Superior temporal gyrus (tissue), 1 donor: ENCODE results near the gene GALNT18.
"Not testable (repeated sequence)": the region's sequence is repeated elsewhere in the genome, so short reads cannot be mapped to it uniquely, and the experiment has no call there.

ENCODE experiments used
- DNase-seq: peaks from one replicate; pipeline ENCODE4 v3.0.0-alpha.2; 2016; ENCODE audit errors: extremely low spot score

GALNT18 gene

DNA sequence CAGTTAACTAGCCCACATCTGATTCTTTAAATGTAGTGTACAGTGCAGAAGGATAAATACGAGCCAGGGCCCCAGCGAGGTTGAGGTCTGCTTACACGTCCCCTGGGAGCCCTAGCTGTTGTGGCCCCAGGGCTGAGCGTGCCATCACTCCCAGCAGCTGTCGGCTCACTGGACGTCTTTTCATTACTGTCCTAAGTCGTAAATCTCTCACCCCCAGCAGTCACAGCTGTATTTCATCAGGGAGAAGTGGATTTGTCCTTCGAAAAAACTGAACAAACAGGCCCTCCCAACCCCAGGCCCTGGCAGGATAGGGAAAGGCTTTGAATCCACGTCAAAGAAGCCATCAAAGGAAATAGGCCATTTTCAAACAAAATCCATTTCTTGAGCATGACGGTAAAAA is 158.4 kb downstream of the GALNT18 start:
- no peak for DNase-seq

DNA sequence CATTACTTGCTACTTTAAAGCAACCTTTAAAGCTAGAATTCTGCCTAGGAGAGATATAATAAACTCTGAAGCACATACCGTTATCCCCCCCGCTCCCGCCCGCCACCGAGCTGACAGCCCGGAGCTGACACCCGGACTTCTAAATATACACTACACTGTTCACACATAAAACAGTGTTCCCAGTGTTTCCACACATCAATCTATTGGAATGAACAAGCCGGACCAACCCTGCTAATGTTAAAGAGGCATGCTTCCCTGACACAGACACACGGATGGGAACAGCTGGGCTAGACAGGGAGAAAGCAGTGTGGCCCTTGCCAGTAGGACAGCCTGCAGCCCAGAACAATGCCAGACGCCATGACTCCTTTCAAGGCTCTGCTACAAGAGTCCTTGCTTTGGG is 160.3 kb downstream of the GALNT18 start:
- DNase-seq = peak; percentile 66

DNA sequence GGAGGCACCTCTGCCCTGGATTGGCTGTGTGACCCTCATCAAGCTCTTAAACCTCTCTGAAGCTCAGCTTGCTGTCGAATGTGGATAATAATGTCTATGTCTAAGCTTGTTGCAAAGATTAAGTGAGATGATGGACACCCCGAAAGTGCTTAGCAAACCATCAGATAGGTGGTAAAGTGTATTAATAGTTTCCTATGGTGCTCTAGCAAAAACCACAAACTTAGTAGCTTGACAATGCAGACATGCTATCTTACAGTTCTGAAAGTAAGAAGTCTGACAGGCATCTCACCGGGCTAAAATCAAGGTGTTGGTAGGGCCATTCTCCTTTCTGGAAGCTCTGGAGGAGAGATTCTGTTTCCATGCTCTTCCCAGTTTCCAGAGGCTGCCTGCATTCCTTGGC is 162.2 kb downstream of the GALNT18 start:
- no peak for DNase-seq

DNA sequence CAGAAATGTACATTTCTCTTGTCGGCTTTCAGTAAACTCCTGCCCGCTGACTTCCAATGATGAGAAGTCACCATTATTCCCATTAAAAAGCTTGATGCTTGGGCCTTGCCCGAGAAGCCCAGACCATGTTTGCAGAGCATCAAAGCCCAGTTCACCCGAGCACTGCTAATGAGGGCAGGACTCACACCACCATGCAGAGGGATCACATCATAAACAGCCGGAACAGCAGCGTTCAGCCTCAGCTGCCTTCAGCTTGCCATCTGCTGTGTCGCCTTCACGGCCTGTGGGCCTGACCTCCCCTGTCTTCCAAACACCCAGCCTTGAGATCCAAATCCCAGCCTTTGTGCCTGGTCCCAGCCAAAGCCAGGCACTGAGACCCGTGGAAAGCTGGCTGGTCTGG is 163.3 kb downstream of the GALNT18 start:
- no peak for DNase-seq

DNA sequence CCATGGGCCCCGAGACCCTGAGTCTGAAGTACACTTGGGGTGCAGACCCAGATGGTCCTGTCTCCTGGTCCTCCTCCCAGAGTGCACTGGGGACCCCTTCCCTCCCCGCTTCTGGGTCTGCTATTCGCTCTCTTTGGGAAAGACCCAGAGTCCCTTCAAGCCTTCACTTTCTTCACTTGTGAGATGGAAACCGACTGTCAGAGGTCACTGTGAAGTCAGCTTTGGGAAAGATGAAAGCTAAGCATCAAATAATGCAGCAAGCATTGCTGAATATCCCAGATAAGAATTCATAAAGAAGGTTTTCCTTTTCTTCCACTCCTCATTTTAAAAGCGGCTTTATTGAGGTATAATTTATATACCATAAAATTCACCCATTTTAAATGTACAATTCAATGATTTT is 163.8 kb downstream of the GALNT18 start:
- DNase-seq = no peak

DNA sequence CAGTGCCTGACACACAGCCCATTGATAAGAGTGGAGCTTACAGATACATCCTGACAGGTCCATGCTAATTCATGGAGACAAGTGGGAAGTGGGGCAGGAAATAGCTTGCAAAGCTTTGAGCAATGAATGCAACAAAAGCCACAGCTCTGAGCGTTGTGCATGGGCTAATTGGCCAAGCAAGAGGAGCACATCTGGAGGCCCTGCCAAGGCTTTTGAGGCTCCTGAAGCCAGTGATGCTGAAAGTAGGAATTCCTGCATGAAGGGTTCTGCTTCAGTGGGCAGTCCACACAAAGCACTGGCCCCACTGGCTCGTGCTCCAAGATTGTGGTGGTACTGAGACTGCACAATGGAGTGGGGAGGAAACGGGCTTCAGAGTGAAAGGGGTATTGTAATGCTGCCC is 164.9 kb downstream of the GALNT18 start:
- no peak for DNase-seq

DNA sequence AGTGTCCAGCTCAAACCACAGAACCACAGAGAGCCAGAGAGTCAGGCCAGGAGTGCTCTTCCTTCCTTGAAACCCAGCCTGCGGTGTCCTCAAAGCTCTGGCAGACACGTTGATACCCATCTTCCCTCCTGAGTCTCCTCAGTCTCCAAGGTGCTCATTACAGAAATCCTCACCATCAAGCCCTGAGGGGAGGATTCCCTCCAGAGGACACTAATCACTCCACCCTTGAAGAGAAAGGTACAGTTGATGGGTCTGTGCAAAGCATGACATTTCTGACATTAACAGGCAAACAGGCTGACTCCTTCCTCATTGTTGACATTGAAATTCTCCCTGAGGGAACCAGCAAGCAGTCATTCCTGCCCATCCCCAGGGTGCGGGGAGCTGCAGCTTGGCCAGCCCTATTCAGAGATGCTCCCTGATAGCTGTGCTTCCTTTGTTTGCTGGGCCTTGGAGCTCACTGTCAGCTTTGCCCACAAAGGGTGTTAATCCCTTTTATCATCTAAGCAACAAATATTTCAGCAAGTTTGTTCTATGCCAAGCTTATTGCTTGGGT is 167.1 kb downstream of the GALNT18 start:
- no peak for DNase-seq

DNA sequence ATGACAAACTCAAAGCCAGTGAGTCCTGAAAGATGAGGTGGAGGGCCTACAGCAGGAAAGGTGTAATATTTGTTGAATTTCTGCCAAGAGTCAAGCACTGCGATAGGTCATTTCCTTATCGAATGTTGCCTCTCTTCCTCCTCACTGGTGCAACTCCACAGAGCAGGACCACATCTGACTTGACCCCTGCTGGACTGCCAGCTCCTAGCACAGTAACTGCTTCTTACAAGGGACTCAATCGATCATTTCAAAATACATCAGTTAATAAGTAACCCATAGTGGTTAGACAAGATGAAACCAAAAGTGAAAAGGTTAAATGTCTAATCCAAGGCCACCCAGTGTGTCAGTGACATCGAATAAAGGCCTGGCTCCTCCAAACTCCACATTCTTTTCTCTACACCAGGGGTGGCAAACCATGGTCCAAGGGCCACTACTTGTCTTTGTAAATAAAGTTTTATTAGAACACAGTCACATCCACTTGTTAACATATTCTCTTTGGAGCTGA is 170.3 kb downstream of the GALNT18 start:
- DNase-seq = no peak

DNA sequence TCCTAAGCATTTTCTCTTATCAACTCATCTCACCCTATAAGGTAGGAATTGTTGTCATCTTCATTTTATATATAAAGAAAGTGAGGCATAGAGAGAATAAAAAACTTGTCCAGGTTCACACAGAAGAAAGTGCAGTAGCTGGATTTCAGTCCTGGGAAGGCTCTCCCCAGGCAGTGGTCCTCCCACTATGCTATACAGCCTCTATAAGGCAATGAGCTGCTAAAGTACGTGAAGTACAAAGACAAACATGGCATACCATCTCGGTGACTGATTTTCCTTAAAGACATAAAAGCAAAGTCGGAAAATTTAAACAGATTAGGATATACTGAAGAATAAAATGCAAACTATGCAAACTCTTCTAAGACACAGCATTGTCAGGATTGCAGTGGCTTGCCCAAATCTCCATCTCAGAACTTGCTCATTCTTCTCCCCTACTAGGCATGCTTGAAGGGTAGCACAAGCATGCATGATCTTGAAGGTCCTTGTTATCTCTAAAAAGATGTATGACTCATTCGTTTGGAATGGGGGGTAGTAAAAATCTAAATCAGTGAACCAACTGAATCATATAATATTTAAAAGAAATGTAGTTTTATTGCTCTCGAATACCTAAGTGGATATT is 171.0 kb downstream of the GALNT18 start:
- no peak for DNase-seq

DNA sequence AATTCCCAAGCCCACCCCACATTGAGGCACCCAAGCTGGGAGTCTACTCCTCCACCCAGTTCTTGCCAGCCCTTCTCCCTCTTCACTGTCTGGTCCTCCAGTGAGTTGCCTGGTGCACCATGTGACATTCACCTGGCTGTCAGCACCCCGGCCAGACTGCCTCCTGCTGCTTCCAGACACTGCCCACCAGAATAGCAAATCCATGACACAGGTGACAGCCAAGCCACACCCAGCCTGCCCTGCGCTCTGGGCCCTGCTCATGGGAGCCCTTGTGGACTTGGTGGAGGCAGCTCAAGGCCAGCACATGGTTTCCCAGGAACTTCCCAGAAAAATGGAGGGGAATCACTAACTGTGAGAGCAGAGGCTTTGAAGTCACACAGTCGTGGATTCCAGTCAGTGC is 172.5 kb downstream of the GALNT18 start:
- DNase-seq = no peak

DNA sequence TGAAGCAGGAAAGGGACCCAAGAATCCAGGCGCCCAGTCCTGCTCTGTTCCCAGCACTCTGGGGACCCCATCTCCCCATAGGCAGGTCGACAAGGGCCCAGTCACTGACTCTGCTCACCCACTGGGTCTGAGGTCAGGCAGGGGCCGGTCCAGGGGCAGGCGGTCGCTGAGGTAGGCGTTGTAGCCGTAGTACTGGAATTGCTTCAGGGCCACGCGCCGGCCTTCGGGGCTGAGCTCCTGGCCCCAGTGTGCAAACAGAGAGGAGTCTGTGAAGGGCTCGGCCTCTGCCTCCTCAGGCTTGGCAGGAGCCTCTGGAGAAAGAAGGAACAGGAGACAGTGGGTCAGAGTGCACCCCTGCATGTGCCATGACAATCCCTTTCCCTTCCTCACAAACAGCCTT is 173.2 kb downstream of the GALNT18 start:
- no peak for DNase-seq

DNA sequence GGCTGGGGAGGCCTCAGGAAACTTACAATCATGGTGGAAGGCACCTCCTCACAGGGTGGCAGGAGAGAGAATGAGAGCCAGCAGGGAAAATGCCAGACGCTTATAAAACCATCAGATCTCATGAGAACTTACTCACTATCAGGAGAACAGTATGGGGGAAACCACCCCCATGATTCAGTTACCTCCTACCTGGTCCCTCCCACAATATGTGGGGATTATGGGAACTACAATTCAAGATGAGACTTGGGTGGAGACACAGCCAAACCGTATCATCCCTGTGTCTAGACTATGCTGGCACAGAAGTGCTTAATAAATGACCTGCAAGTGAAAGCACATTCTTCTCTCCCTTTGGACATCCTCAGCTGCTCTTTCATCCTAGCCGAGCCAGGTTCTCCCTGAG is 174.2 kb downstream of the GALNT18 start:
- not testable (repeated sequence) for DNase-seq

DNA sequence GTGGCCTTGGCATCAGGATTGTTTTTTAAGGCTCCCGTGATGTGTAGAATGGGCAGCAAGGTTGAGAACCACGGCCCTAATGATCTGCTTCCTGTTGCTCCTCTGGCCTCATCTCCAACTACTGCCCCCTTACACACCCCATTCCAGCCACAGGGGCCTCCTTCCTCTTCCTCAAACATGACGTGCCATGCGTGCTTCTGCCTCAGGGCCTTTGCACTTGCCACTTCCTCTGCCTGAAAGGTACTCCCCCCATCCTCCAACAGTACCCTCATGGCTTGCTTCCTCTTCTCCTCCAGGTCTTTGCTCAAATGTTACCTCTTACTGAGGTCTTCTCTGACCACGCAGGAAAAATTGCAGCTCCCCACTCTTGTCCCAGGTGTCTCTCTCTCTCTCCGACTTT is 174.8 kb downstream of the GALNT18 start:
- DNase-seq = no peak

DNA sequence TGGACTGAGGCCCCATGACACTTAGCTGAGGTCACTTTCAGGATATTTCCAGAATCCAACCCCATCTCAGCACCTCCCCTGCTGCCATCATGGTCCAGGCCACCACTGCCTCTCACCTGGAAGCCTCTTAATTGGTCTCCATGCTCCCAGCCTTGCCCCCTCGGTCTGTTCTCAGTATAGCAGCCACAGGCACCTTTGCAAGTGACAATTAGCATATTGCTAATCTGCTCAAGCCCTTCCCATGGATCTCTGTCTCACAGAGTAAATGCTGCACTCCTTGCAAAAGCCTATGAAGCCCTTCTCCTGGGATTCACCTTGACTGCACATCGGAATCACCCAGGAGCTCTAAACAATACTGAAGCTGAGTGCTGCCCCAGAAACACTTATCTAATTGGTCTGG is 175.2 kb downstream of the GALNT18 start:
- DNase-seq = no peak

DNA sequence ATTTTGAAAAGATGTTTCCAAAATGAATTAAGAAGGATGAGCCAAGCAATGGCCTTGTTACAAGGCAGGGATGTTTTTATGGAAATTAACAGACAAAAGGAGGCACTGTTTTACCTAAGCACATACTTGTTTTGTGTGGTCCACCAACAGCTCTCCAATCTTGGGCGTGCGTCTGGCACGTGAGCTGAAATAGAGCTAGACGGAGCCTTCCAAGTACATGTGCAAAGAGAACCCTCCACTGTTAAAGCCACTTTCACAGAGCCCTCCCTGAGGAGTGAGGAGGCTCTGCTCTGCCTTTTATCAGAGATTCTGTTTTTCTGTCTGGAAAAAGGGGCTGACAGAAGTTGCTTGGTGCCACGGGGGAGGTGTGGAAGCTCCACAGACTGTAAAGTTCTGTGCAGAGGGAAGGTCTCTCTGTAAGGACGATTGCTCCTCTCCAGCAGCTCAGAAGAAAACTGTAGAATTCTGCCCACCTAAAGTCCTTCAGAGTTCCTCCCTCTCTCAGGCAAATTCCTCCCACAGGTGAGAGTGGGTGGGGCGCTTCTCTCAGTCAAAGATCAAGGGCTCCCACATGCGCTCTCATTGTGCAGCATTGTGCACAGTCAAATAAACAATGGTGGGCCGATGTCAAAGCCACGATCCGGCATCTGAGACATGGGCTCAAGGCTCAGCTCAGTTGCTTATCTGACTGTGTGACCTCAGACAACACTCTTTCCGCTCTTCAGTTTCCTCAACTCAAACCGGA is 176.2 kb downstream of the GALNT18 start:
- no peak for DNase-seq

DNA sequence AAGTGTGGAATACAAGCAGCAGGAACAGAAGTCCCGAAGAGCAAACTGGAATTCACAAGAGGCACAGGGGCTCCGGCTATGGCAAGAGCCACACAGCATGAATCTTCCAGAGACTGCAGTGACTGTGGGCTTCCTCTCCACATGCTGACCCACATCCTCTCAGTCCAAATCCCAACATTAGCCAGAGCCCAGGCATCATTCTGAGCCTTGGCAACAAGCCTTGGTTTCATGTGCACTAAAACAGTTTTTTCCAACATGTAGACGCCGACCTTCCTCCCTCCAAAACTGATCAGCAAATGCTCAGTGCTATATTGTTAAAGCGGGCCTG is 177.0 kb downstream of the GALNT18 start:
- no peak for DNase-seq

DNA sequence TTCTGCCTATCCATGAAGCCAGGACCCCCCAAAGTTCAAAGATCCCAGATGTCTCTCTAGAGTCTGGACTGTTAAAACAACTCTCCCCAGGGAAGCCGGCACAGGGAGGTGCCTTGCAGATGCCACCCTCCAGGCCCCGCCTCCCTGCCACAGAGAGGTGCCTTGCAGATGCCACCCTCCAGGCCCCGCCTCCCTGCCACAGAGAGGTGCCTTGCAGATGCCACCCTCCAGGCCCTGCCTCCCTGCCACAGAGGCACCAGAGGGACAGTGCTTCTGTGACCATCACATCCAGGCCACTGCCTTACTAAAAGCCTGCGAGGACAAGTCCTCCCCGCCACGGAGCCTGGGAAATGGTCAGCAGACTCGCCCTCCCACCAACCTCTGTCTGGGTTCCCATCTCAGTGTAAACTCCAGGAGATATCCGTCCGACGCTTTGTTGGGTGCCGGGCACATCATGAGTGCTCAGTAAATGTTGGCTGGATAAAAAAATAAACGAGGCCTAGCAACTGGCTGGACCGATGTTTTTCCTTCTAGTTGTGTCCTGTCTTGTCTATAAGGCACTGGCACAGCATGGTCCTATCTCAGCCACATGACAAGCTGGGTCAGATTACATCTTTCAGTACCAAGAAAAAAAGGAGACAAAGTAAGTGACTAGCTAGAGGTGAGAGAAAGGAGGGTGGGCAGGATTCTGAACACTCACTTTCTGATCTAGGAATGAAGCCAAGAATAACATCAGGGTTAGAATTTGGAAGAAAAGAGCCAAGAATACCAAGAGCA is 177.6 kb downstream of the GALNT18 start:
- peak; percentile 47 for DNase-seq

DNA sequence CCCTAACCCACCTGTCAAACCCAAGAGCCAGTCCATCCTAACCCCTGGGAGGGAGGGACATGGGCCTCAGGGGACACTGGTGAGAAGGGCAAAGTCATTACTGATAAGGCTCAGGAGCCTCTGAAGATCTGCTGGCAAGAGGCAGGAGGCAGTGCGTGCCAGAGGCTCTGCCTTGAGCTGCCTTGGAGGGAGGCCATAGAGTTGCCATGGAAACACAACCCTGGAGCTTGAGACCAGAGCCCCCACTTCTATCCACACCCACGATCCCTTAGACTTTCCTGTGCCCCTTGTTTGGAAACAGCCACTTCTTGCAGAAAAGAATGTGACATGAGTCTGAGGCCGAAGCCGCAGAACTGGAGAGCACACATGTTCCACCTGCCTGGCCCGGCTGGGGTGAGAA is 179.0 kb downstream of the GALNT18 start:
- no peak for DNase-seq

DNA sequence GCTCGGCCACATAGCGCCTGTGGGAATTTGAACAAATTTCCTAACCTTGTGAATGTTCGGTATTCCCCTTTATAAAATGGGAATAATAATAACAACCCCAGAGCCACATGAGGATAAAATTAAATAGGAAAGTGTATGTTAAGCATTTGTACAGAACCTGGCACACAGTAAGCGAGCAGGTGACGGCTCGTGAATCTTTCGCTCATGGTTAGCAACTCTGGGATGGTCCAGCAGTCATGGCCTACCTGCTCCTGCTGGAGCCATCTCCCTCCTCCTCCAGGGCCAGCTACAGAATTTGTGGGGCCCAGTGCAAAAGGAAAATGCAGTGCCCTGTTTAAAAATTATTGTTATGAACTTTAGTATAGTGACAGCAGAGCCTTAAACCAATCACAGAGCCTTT is 180.3 kb downstream of the GALNT18 start:
- no peak for DNase-seq

DNA sequence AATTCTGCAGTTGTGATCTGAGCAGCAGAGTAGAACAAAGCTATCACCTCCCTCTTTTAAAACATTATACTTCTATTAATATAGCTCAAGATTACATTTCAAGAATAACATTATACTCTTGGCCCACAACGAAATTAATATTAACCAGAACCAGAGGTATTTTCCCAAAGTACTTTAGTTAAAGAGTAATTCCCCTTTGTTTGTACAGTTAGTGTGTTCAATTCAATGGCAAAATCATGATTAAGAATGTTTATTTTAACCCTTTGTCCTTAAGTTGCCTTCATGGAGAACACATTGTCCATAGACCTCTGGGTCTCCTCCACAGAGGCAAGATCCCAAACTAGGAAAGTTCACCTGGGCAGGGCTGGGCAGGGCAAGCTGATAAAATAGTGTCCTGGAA is 180.7 kb downstream of the GALNT18 start:
- no peak for DNase-seq

DNA sequence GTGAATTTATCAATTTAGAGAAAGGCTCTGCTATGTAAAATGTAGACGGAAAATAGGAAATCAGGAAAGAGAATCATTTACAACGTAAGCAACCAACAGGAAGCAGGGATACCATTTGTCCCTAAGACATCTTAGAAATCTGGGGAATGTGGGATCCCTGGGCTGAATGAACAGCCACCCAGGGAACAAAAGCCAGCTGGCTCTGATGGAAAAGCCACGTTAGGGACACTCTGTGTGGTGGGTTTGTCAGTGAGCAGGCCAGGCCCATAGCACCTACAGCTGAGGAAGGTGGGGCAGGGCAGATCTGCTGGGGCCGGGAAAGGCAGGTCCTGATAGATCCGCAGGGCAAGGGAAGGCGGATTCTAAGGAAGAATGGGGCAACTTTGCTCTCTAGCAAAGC is 181.7 kb downstream of the GALNT18 start:
- DNase-seq = no peak

DNA sequence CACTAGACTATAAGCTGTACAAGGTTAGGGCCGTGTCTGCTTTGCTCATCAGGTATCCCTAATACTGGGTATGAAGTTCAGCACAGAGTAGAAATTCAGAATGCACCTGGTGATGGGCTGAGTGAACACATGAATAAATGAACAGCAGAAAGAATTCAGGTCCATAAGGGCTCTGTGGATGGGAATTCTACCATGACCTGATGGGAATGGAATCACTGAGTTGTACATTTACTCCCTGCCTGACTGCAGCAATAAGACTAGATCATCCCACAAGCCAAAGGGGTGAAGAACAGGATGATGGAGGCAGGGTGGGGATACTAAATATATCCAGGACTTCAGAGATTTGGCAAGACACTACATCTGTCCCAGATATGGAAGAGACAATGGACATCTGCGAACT is 182.2 kb downstream of the GALNT18 start:
- no peak for DNase-seq
